Right renal pelvis (tissue), 4 donors: Measurements from ENCODE around the gene SLAMF6. TPM values are rescaled to one million over a fixed set of nuclear protein-coding genes. Genes with fewer than 3 reads are reported as not detected.

Source experiments
- DNase-seq, 4 donors: peaks; one replicate each; pipeline ENCODE4 v3.0.0-alpha.2; 2013; ENCODE audit warnings: low read depth in 4 of 4, low spot score in 3 of 4, missing footprints in 1 of 4
- polyA plus RNA-seq, 4 donors: library from polyadenylated mRNA; unstranded; fragments of 120-200 nt; gene quantifications; one replicate each; pipeline ENCODE4 v1.2.1, GENCODE V29; 2013; ENCODE audit not compliant: insufficient read length in 4 of 4

SLAMF6 gene
- polyA plus RNA-seq, 4 donors, result 0.06 to 0.21 (median 0.10) TPM

GRCh38 chr1:160474392-160475242, 48.4 kb downstream of the SLAMF6 start:
- DNase-seq, result no peak

DNA sequence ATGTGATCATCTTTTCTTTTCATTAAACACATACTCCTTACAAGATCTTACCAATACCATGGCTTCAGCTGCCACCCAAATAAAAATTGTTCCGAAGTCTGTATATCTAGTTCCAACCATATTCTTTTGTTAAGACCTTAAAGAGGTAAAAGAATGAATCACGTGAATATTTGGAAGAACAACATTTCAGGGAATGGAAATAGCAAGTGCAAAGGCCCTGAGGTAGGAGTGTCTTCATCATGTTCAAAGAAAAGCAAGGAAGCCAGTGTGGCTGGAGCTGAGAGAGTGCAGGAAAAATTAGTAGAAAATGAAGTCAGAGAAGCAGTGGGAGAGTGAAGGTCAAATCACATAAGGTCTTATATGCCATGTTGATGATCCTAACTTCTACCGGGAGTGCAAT, 50.9 kb downstream of the SLAMF6 start:
- no peak for DNase-seq

DNA sequence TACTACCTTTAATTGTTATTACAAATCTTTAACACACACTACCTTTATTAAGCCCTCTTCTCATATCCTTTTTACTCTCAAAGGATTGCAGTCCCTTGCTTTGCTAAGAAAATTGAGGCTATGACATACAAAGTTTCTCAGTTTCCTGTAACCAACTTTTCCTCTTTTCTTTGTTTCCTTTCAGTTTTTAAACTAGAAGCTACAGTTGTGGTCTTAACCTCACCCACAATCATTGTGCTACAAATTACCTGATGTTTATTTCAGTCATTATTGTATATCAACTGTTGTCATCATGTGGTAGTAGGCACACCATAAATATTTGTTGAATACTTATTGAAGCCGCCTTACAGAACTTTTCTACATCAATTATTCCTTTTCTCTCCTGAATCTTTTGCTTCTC, 51.8 kb downstream of the SLAMF6 start:
- no peak for DNase-seq

DNA sequence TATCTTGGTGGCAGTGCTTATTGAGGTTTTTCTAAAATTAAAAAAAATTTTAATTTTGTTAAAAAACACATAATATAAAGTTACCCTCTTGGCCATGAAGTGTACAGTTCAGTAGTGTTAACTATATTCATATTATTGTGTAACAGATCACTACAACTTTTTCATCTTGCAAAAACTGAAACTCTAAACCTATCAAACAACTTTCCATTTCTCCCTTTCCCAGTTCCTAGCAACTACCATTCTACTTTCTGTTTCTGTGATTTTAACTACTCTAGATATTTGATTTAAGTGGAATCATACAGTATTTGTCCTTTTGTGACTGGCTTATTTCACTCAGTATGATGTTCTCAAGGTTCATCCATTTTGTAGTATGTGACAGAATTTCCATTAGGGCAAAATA, 55.5 kb downstream of the SLAMF6 start:
- no peak for DNase-seq

GRCh38 chr1:160466961-160467360, 56.1 kb downstream of the SLAMF6 start:
- DNase-seq, result no peak

GRCh38 chr1:160465123-160465522, 57.9 kb downstream of the SLAMF6 start:
- DNase-seq, result no peak

DNA sequence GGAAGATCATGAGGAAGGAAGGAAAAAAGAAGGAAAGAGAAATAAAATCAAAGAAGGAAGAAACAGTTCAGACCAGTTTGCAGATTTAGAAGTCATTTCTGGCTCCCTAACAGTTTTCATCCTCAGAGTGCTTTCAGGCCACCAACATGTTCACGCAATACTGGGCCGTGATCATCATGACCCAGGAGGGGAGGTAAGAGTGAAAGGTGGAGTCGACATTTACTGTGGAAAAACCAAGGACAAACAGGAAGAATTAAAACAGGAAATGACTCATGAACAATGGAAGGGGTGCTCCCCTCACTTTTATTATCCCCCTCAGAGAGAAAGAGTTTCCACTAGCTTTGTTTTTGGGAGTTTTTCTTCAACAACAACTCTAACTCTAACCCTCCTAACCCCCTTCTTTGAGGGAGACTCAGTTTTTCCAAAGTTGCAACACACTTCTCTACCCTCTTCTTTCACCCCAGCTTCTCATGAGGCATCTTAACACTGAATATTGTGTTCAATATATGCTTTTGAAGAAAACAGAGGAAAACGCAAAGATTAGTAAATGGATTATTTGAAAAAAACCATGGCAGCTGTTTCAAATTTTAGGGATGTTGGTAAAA, 62.3 kb downstream of the SLAMF6 start:
- no peak for DNase-seq

- no peak for DNase-seq
Measured at GRCh38 chr1:160460214-160460642, 62.8 kb downstream of the SLAMF6 start.

DNA sequence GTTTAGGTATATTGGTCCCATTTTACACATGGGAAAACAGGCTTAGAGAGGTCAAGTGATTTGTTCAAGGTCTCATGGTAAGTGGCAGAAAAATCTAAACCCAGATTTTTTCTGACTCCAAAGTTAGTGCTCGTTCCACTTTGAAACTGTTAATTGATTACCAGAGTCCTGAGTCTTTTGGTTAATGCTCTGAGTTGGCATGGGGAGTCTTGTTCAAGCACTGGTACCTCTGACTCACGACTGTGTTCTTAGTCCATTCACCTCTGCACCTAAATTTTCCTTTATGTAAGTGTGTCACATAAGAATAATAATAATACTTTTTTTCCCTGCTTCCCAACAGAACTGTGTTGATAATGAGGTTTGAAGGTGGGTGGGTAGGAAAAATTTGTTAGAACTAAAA, 63.4 kb downstream of the SLAMF6 start:
- no peak for DNase-seq

- DNase-seq, result no peak
Measured at GRCh38 chr1:160459056-160459455, 64.0 kb downstream of the SLAMF6 start.

GRCh38 chr1:160455153-160455517, 67.9 kb downstream of the SLAMF6 start:
- no peak for DNase-seq

GRCh38 chr1:160454371-160455152, 68.5 kb downstream of the SLAMF6 start:
- DNase-seq, result no peak

GRCh38 chr1:160453443-160453842, 69.6 kb downstream of the SLAMF6 start:
- DNase-seq, result no peak

DNA sequence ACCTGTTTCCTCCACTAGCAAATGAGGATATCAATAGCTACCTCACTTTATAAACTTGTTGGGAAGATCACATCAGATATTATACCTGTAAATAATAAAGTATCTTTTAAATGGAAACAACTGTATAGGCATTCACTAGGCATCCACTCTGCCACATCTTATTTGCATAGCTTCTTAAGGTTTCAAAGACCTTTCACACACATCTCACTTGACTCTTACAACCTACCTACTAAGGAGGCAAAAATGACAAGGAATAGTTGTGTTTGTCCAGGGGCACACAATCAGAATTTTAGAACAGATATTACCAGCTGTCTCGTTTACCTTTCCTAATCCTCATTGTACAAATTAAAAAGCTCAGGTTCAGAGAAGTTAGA, 71.2 kb downstream of the SLAMF6 start:
- DNase-seq, result no peak

DNA sequence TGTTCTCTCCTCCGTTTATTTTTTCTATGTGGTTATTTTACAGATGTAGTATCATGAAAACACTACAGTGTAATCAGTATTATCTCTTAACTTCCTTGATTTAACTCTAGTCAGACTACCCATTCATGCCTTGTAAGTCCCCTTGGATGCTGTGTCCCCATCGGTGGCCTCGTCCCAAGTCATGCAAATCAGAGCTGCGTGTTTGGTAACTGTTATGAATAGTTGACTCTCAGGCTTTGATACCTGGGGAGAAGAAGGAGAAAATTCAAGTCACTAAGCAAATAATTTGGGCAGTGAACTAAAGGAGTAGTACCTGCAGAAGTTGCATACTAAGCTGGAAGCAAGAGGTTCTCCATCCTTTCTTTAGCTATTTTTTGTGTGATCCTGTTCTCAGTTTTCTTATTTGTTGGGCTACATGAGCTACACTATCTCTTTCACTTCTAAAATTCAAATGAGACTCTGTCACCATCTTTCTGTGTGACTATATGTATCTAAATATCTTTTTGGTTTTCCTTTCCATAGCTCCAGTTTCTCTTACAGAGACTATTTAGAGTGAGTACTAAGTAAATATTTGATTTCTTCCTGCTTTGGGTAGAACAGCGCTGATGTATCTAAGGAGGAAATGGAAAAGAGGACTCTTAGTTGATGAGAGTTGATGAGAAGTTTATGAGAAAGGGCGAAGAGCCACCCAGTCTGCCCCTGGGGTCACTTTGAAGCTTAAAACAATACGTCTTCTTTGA, 71.8 kb downstream of the SLAMF6 start:
- no peak for DNase-seq

GRCh38 chr1:160449494-160449893, 73.6 kb downstream of the SLAMF6 start:
- DNase-seq, result no peak

DNA sequence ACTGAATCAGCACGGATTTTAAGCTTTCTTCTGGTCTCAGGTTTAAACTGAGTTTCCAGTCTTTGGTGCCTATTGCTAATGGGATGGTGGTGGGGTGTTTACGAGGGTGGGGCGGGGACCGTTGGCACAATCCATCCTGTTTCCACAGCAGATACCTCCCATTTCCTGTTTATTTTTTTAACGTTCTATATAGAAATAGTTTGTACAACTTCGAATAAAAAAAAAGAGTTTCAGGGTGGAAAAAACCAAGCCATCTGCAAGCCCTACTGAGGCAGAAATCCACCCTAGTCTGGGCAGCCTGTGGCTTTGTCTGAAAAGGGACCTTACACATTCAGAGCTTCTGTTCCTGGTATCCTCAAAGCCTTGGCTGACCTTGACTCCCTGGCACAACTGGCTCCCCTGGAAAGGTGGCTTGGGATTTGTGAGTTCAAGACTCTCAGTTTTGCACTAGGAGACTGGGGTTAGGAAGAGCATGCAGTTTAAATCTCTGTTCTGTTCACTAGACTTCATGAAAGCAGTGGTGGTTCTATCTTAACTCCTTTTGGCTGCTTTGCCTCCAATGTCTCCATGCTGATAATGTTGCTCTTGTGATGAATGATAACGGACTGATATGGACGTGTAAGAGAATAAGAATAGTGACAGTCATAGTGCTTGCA, 76.0 kb downstream of the SLAMF6 start:
- no peak for DNase-seq

- DNase-seq, result no peak
Measured at GRCh38 chr1:160439718-160440117, 83.3 kb downstream of the SLAMF6 start.

DNA sequence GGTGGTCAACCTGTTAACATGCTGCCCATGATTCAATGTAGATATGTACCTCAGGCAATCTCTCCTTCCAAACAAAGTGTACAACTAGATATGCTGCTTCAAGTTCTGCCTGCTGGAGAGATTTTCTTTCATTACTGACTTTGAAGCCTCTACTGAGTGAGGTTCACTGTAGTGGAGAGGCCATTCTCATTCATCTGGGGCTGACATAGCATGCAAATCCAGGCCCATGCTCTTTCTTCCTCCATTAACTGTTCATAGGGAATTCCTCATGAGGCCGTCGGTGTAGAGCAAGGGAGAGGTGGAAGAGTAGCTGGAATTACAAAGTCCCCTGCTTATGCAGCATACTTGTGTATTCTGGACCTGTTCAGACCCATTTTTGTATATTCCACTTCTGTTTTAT, 84.1 kb downstream of the SLAMF6 start:
- DNase-seq, result no peak

DNA sequence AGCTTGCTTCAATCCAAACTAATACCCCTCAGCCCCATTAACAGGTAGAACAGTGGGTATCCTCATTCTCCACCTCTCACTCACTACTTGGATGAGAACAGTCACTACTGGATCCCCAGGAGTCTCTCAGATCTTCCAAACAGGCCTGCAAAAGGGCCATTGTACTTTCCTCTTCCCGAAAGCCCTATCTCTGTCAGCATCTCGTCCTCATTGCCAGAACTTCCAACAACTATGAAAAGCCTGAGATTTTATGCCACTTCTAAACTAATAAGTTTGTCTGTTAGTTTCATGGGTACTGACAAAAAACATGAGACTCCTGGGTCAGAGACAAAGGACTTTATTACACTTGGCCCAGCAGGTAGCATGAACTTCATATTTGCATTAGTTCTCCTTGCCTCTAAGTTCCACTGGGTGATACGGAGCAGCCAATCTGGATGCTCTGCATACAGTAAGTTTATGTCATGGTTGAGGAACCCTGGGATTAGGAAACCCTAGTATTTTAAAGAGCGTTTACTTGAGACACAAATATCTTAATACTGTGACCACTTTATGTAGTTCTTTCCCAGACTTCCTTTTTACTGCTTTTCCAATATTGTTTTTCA, 84.6 kb downstream of the SLAMF6 start:
- no peak for DNase-seq
